HCT116 (cell line): ENCODE measurements around the gene KRTAP2-2. TPM values are rescaled to one million over a fixed set of nuclear protein-coding genes. Genes with fewer than 3 reads are reported as not detected.
A peak's percentile ranks its signal among the peaks of the same experiment; 100 is the strongest.

Experiments
- ATAC-seq: fragments of 200-7000 bp; cut with Tn5 transposase; 2 replicates; pipeline ENCODE4 v1.9.1; 2020; ENCODE audit warnings: mild to moderate bottlenecking, moderate library complexity
- BruUV-seq: library from RNA; stranded (reverse); fragments of 400-500 nt; replicated peaks from 2 replicates; lab custom pipeline; 2021; lab: Mats Ljungman, UMichigan
- CTCF ChIA-PET: fragments of 300-600 bp; sonication (Branson Sonifier 250); formaldehyde crosslinking; loops from one replicate; lab custom pipeline; 2021; ENCODE audit warnings: antibody characterized with exemption; lab: Charles Lee
- POLR2A ChIA-PET: fragments of 300-600, 350-600 bp; sonication (Branson Sonifier 250); formaldehyde crosslinking; loops from one replicate; lab custom pipeline; 2021; ENCODE audit warnings: antibody characterized with exemption; lab: Charles Lee
- RAD21 ChIA-PET, 2 experiments: fragments of 300-600 bp; sonication (Branson Sonifier 250); formaldehyde crosslinking; loops; one replicate each; lab custom pipeline; 2023; ENCODE audit warnings: low total read pairs in 2 of 2; ENCODE audit not compliant: uncharacterized antibody in 2 of 2, unreplicated experiment in 2 of 2, low non-redundant PET in 1 of 2; lab: Charles Lee
- DNase-seq: peaks from one replicate; pipeline ENCODE4 v3.0.0-alpha.2; 2010; ENCODE audit warnings: low read depth, low spot score
- H2AFZ ChIP-seq: fragments of 200-600 bp; shearing (Covaris generic), sonication (generic); 2 replicates; pipeline ENCODE4 v1.6.1; 2017; ENCODE audit warnings: low read depth, mixed run types, mixed read lengths, antibody characterized with exemption, low read length; ENCODE audit not compliant: poor library complexity, severe bottlenecking
- H3K27ac ChIP-seq: 2 replicates; pipeline ENCODE4 v1.5.1; 2012; ENCODE audit warnings: low read depth, low read length
- H3K27me3 ChIP-seq: fragments of 200-600 bp; sonication (generic); 2 replicates; pipeline ENCODE4 v1.6.1; 2016; ENCODE audit warnings: mixed run types, low read length, mixed read lengths; ENCODE audit not compliant: insufficient read depth
- H3K36me3 ChIP-seq, 2 experiments: fragments of 200-500 bp in 1 of 2; fragments of 200-600 bp in 1 of 2; sonication (Bioruptor generic) in 1 of 2; sonication (generic) in 1 of 2; 2 replicates each; pipeline versions ENCODE4 v1.5.1 to v1.6.1; 2014 to 2016; ENCODE audit warnings: low read length in 2 of 2, inconsistent platforms in 1 of 2, mixed read lengths in 1 of 2, mixed run types in 1 of 2; ENCODE audit not compliant: insufficient read depth in 2 of 2, control insufficient read depth in 1 of 2
- H3K4me1 ChIP-seq, 2 experiments: fragments of 200-600 bp in 1 of 2; sonication (generic) in 1 of 2; 2 replicates each; pipeline versions ENCODE4 v1.5.1 to v1.6.1; 2012 to 2017; ENCODE audit warnings: low read length in 2 of 2, inconsistent platforms in 1 of 2, mild to moderate bottlenecking in 1 of 2, mixed read lengths in 1 of 2, mixed run types in 1 of 2, moderate library complexity in 1 of 2; ENCODE audit not compliant: insufficient read depth in 2 of 2, control insufficient read depth in 1 of 2
- H3K4me2 ChIP-seq: fragments of 200-600 bp; sonication (generic); 2 replicates; pipeline ENCODE4 v1.6.1; 2017; ENCODE audit warnings: mixed run types, low read length, mixed read lengths
- H3K4me3 ChIP-seq, 2 experiments: fragments of 200-600 bp in 1 of 2; sonication (generic) in 1 of 2; replicated peaks in 1 of 2; 2 replicates each; pipeline ENCODE4 v1.5.1; 2011 to 2016; ENCODE audit warnings: low read length in 2 of 2, control low read depth in 1 of 2, low read depth in 1 of 2, mild to moderate bottlenecking in 1 of 2, mixed read lengths in 1 of 2, mixed run types in 1 of 2
- H3K79me2 ChIP-seq: fragments of 200-600 bp; sonication (generic); 2 replicates; pipeline ENCODE4 v1.6.1; 2017; ENCODE audit warnings: mild to moderate bottlenecking, mixed run types, low read length, moderate library complexity, mixed read lengths; ENCODE audit not compliant: insufficient read depth
- H3K9ac ChIP-seq: fragments of 200-600 bp; sonication (generic); 2 replicates; pipeline ENCODE4 v1.6.1; 2016; ENCODE audit warnings: low read length, mixed read lengths
- H3K9me2 ChIP-seq: fragments of 200-600 bp; sonication (generic), shearing (Covaris generic); 2 replicates; pipeline ENCODE4 v1.6.1; 2017; ENCODE audit warnings: mixed run types, mild to moderate bottlenecking, moderate library complexity; ENCODE audit not compliant: insufficient read depth
- H3K9me3 ChIP-seq, 2 experiments: fragments of 200-500 bp in 1 of 2; fragments of 200-600 bp in 1 of 2; sonication (Bioruptor generic) in 1 of 2; sonication (generic) in 1 of 2; 2 replicates each; pipeline ENCODE4 v1.6.1; 2014 to 2017; ENCODE audit warnings: low read length in 2 of 2, mixed read lengths in 2 of 2, inconsistent platforms in 1 of 2, low read depth in 1 of 2, mild to moderate bottlenecking in 1 of 2, mixed run types in 1 of 2, moderate library complexity in 1 of 2; ENCODE audit not compliant: control insufficient read depth in 1 of 2, insufficient read depth in 1 of 2
- H4K20me1 ChIP-seq: fragments of 200-600 bp; sonication (generic), shearing (Covaris generic); 2 replicates; pipeline ENCODE4 v1.6.1; 2017; ENCODE audit warnings: mixed run types, mild to moderate bottlenecking, moderate library complexity; ENCODE audit not compliant: insufficient read depth
- ATF3 ChIP-seq: IDR thresholded peaks from 2 replicates; pipeline ENCODE4 v1.6.1; 2012
- CBX3 ChIP-seq: IDR thresholded peaks from 2 replicates; pipeline ENCODE4 v1.6.1; 2012; ENCODE audit warnings: low read depth
- CEBPB ChIP-seq: IDR thresholded peaks from 2 replicates; pipeline ENCODE4 v1.6.1; 2012; ENCODE audit warnings: low read depth
- CTCF ChIP-seq, 3 experiments: fragments of 200-600 bp in 1 of 3; sonication (generic) in 1 of 3; IDR thresholded peaks in 2 of 3; conservative IDR thresholded peaks in 1 of 3; 2 replicates each; pipeline ENCODE4 v1.5.1; 2012 to 2017; ENCODE audit warnings: low read depth in 2 of 3, low read length in 2 of 3, antibody characterized with exemption in 1 of 3, borderline replicate concordance in 1 of 3, control low read depth in 1 of 3, mild to moderate bottlenecking in 1 of 3, mixed read lengths in 1 of 3, mixed run types in 1 of 3, moderate library complexity in 1 of 3; ENCODE audit not compliant: insufficient read depth in 1 of 3
- EGR1 ChIP-seq: IDR thresholded peaks from 2 replicates; pipeline ENCODE4 v1.6.1; 2012; ENCODE audit warnings: low read depth
- EZH2 ChIP-seq: fragments of 200-600 bp; sonication (generic); IDR thresholded peaks from 2 replicates; pipeline ENCODE4 v1.6.1; 2017; ENCODE audit warnings: antibody characterized with exemption, mixed run types
- FOSL1 ChIP-seq: IDR thresholded peaks from 2 replicates; pipeline ENCODE4 v1.6.1; 2012; ENCODE audit warnings: low read depth
- JUND ChIP-seq: IDR thresholded peaks from 2 replicates; pipeline ENCODE4 v1.6.1; 2012
- MAX ChIP-seq: IDR thresholded peaks from 2 replicates; pipeline ENCODE4 v1.6.1; 2012
- POLR2A ChIP-seq: IDR thresholded peaks from 2 replicates; pipeline ENCODE4 v1.7.0; 2011; ENCODE audit warnings: borderline replicate concordance; ENCODE audit not compliant: insufficient read depth, insufficient read length; ENCODE audit errors: extremely low read depth
- POLR2AphosphoS5 ChIP-seq: IDR thresholded peaks from 2 replicates; pipeline ENCODE4 v1.6.1; 2011; ENCODE audit warnings: mild to moderate bottlenecking, low read depth, low read length, moderate library complexity
- RAD21 ChIP-seq: IDR thresholded peaks from 2 replicates; pipeline ENCODE4 v1.6.1; 2012; ENCODE audit warnings: low read depth, mild to moderate bottlenecking
- REST ChIP-seq: IDR thresholded peaks from 2 replicates; pipeline ENCODE4 v1.6.1; 2012; ENCODE audit warnings: low read depth
- SIN3A ChIP-seq: IDR thresholded peaks from 2 replicates; pipeline ENCODE4 v1.6.1; 2012; ENCODE audit warnings: low read depth
- SP1 ChIP-seq: IDR thresholded peaks from 2 replicates; pipeline ENCODE4 v1.6.1; 2012; ENCODE audit warnings: low read depth
- SRF ChIP-seq: IDR thresholded peaks from 2 replicates; pipeline ENCODE4 v1.6.1; 2012; ENCODE audit warnings: low read depth
- TCF7L2 ChIP-seq: IDR thresholded peaks from 2 replicates; pipeline ENCODE4 v1.7.0; 2011; ENCODE audit warnings: borderline replicate concordance, inconsistent platforms; ENCODE audit not compliant: insufficient read depth, insufficient read length; ENCODE audit errors: extremely low read depth
- YY1 ChIP-seq: IDR thresholded peaks from 2 replicates; pipeline ENCODE4 v1.6.1; 2011; ENCODE audit warnings: low read length, low read depth, moderate library complexity, mild to moderate bottlenecking; ENCODE audit not compliant: insufficient replicate concordance; ENCODE audit errors: extremely low read depth
- ZBTB33 ChIP-seq: IDR thresholded peaks from 2 replicates; pipeline ENCODE4 v1.6.1; 2011; ENCODE audit warnings: mild to moderate bottlenecking, low read length, moderate library complexity; ENCODE audit not compliant: insufficient replicate concordance; ENCODE audit errors: extremely low read depth
- ZFX ChIP-seq: fragments of 450-650 bp; IDR thresholded peaks from 2 replicates; pipeline ENCODE4 v1.6.1; 2017
- ZNF274 ChIP-seq: fragments of 200-500 bp; sonication (Bioruptor generic); IDR thresholded peaks from 2 replicates; pipeline ENCODE4 v1.6.1; 2014; ENCODE audit warnings: mild to moderate bottlenecking, low read depth, low read length, inconsistent platforms
- intact Hi-C: fragments of 100-400 bp; cut with micrococcal nuclease; formaldehyde crosslinking; loops from 2 replicates; pipeline ENCODE4 v1.10.0; 2022
- total RNA-seq: library from RNA; stranded (reverse); gene quantifications from one replicate; pipeline ENCODE4 v1.2.1, GENCODE V29; 2021; ENCODE audit not compliant: unreplicated experiment

The KRTAP2-2 gene
- total RNA-seq, 1 experiment from 2014 or later, result 1.2 TPM

GRCh38 chr17:41061964-41062363 lies 6.9 kb upstream of the KRTAP2-2 start:
- intact Hi-C loops, result no loop called here
- ChIA-PET RAD21 (no interaction called here), CTCF (no interaction called here), POLR2A (no interaction called here)
- peaks cover 48 to 75% of the 10 kb centered on the region in 2 experiments for H3K4me1 ChIP-seq
- H3K79me2 ChIP-seq, result no peaks in the 10 kb centered on the region
- peaks cover 0 to 7% of the 10 kb centered on the region in 2 experiments; a peak in 1 of 4 replicates for H3K36me3 ChIP-seq
- H3K9me2 ChIP-seq, result no peaks in the 10 kb centered on the region
- DNase-seq (no peak), ATAC-seq (no peak)
- no peak overlapping the region for H3K4me3 ChIP-seq
- 0 out of 2 replicates have a peak overlapping the region, but pooled peaks have one; percentile 10 for H3K9ac ChIP-seq
- H4K20me1 ChIP-seq, result no peaks in the 10 kb centered on the region
- BruUV-seq, result no TSS peak
- H3K27ac ChIP-seq, result peak overlapping the region; percentile 85
- H3K27me3 ChIP-seq, result no peaks in the 10 kb centered on the region
- no peak overlapping the region for H2AFZ ChIP-seq
- H3K4me2 ChIP-seq, result no peak overlapping the region
- peaks cover 0 to 8% of the 10 kb centered on the region in 2 experiments; a peak in 1 of 4 replicates for H3K9me3 ChIP-seq
- TF ChIP-seq EGR1 (no peak), RAD21 (no peak), SP1 (peak; percentile 21; the same call in 1 of the 2 replicates), REST (no peak), SIN3A (no peak), ZNF274 (no peak), POLR2AphosphoS5 (no peak), FOSL1 (peak; percentile 21; the same call in 1 of the 2 replicates), JUND (0 out of 2 replicates have a peak, but pooled peaks have one; percentile 9), EZH2 (no peak), CBX3 (0 out of 2 replicates have a peak, but pooled peaks have one; percentile 19), TCF7L2 (no peak), ZBTB33 (no peak), SRF (peak; percentile 24; the same call in 1 of the 2 replicates), YY1 (no peak), MAX (peak; percentile 60; the same call in 1 of the 2 replicates), ATF3 (no peak), ZFX (no peak), CTCF (IDR thresholded peaks at IDR 0.05 in 2 of 3, conservative IDR thresholded peaks at IDR 0.05 in 1 of 3; ENCODE audit: borderline replicate concordance in 1 of 3, insufficient read depth in 1 of 3, low read depth in 2 of 3, low read length in 2 of 3) (no peak), POLR2A (no peak), CEBPB (no peak)
